ENCODE data around the gene POGZ. TPM values are rescaled to one million over a fixed set of nuclear protein-coding genes. Genes with fewer than 3 reads are reported as not detected.

The POGZ gene
- total RNA-seq, 1 experiment from 2014 or later, result 102 TPM

- Histone ChIP-seq H4K91ac (ENCODE audit: insufficient read length, low read depth, low read length) (no peak overlapping the region), H4K8ac (replicated peaks; ENCODE audit: insufficient read length, low read depth, low read length) (no peak overlapping the region), H2AFZ (ENCODE audit: low read length) (no peak overlapping the region), H3K4me1 (ENCODE audit: insufficient read depth, low read length) (no peaks in the 10 kb centered on the region), H4K20me1 (ENCODE audit: control insufficient read depth, insufficient read depth, insufficient read length) (no peaks in the 10 kb centered on the region), H3K14ac (ENCODE audit: insufficient read depth, low read length) (no peak overlapping the region), H3K23me2 (ENCODE audit: insufficient read length, low read depth, low read length, poor library complexity, severe bottlenecking) (no peaks in the 10 kb centered on the region), H3K27ac (ENCODE audit: insufficient read length, low read depth, low read length) (no peak overlapping the region), H3K4me2 (ENCODE audit: insufficient read depth, insufficient read length, low read length) (no peak overlapping the region), H3K23ac (ENCODE audit: insufficient read length, low read depth, low read length) (no peak overlapping the region), H3T11ph (ENCODE audit: low read length) (no peak overlapping the region), H3K27me3 (ENCODE audit: insufficient read depth, low read length) (no peaks in the 10 kb centered on the region), H4K5ac (ENCODE audit: insufficient read length, low read depth, low read length) (no peak overlapping the region), H2BK12ac (ENCODE audit: insufficient read length, low read depth, low read length) (no peak overlapping the region), H3K79me2 (ENCODE audit: insufficient read depth, low read length) (no peaks in the 10 kb centered on the region), H3K9ac (ENCODE audit: extremely low read depth, insufficient read length, low read length) (no peak overlapping the region), H3K9me3 (ENCODE audit: control insufficient read depth, low read depth, low read length) (no peaks in the 10 kb centered on the region), H2AK5ac (ENCODE audit: insufficient read length, low read length) (no peak overlapping the region), H3K56ac (ENCODE audit: insufficient read length, low read depth, low read length) (no peak overlapping the region), H2BK20ac (ENCODE audit: low read depth, low read length, poor library complexity, severe bottlenecking) (no peak overlapping the region), H2BK5ac (ENCODE audit: insufficient read length, low read length) (no peak overlapping the region), H3K4ac (ENCODE audit: low read depth, low read length) (no peak overlapping the region), H3K79me1 (ENCODE audit: insufficient read depth, low read depth, low read length, poor library complexity, severe bottlenecking) (no peaks in the 10 kb centered on the region), H3K18ac (ENCODE audit: insufficient read length, low read depth, low read length) (no peak overlapping the region), H2BK15ac (ENCODE audit: low read depth, low read length) (no peak overlapping the region), H2BK120ac (ENCODE audit: low read depth, low read length, poor library complexity, severe bottlenecking) (no peak overlapping the region)
- Mint-ChIP-seq H3K4me3 (no peak overlapping the region), H3K27me3 (ENCODE audit: low read depth) (peaks cover 3% of the 10 kb centered on the region), H3K9me3 (no peaks in the 10 kb centered on the region; a peak in 1 of 5 replicates), H3K27ac (no peak overlapping the region), H3K36me3 (ENCODE audit: insufficient read depth in 1 of 3, low read depth in 3 of 3) (no peaks in the 10 kb centered on the region), H3K4me1 (peaks cover 4 to 6% of the 10 kb centered on the region in 2 experiments; a peak in 3 of 4 replicates)
- TF ChIP-seq CTCF (conservative IDR thresholded peaks at IDR 0.05), result no peak
- WGBS (ENCODE audit: extremely low coverage, insufficient read length, low lambda C conversion rate), result no CpG with 5 or more reads among the region's 5 CpGs
- no peak for DNase-seq
Observed at GRCh38 chr1:151491641-151492040, 32.3 kb upstream of the POGZ start.

Data from H9 (cell line).